Pancreas (tissue), 10 donors: ENCODE data around the gene ZC3HAV1L. TPM values are rescaled to one million over a fixed set of nuclear protein-coding genes. Genes with fewer than 3 reads are reported as not detected.
A peak's percentile ranks its signal among the peaks of the same experiment; 100 is the strongest.
"Not testable (repeated sequence)": the region's sequence is repeated elsewhere in the genome, so short reads cannot be mapped to it uniquely, and the experiment has no call there.

Experiments
- ATAC-seq, 4 donors: fragments of 200-7000 bp; cut with Tn5 transposase; one replicate each; pipeline versions ENCODE4 v1.8.0 to v1.9.1; 2020; ENCODE audit warnings: mild to moderate bottlenecking in 4 of 4, moderate library complexity in 4 of 4
- DNase-seq, 6 donors: peaks; one replicate each; pipeline ENCODE4 v3.0.0-alpha.2; 2020
- FAIRE-seq: peaks from 2 replicates; lab custom pipeline; 2012; peaks lifted over from hg19 to GRCh38; lab: Jason Lieb, UNC
- H3K27ac ChIP-seq, 4 donors: fragments of 200-600 bp; sonication (generic); 1 replicate in 3 of 4; 2 replicates in 1 of 4; pipeline versions ENCODE4 v1.5.0 to v1.8.0; 2020
- H3K27me3 ChIP-seq, 4 donors: fragments of 200-600 bp; one replicate each; pipeline ENCODE4 v1.8.0; 2021
- H3K36me3 ChIP-seq, 3 donors: fragments of 200-600 bp; sonication (generic) in 1 of 3; one replicate each; pipeline versions ENCODE4 v1.5.0 to v1.8.0; 2020 to 2021
- H3K4me1 ChIP-seq, 3 donors: fragments of 200-600 bp; one replicate each; pipeline ENCODE4 v1.8.0; 2021
- H3K4me3 ChIP-seq, 4 donors: fragments of 200-600 bp; sonication (generic) in 2 of 4; one replicate each; pipeline versions ENCODE4 v1.5.0 to v1.8.0; 2020 to 2021
- H3K9me3 ChIP-seq, 4 donors: fragments of 200-600 bp; one replicate each; pipeline ENCODE4 v1.8.0; 2021
- WGBS, 2 donors: extraction: QIAGEN DNeasy Blood & Tissue Kit; methylation state at CpG; one replicate each; pipeline ENCODE4 v1.1.7; 2013; 5-methylcytosine and 5-hydroxymethylcytosine counted together
- intact Hi-C, 3 donors: fragments of 100-400 bp; cut with DNase I; formaldehyde crosslinking; loops; one replicate each; pipeline versions ENCODE4 v1.11.1 to v1.14.2; 2022
- polyA plus RNA-seq, 2 donors: library from polyadenylated mRNA; stranded (reverse); fragments of 200-250 nt; gene quantifications; one replicate each; pipeline ENCODE4 v1.2.3, GENCODE V29; 2013
- total RNA-seq, 6 donors: library from RNA; stranded (reverse); fragmentation: NEBNext Ultra II Directional in 4 of 6; extraction: Animal tissue kit (Norgen Biotek cat#: 25700) in 4 of 6; gene quantifications; one replicate each; pipeline versions ENCODE4 v1.2.1 to v1.2.4, GENCODE V29; 2021 to 2023
- TF ChIP-seq, protein P1 (sequence below), 4 donors: fragments of 200-600 bp; sonication (generic) in 3 of 4; IDR thresholded peaks; one replicate each; pipeline versions ENCODE4 v1.5.0 to v1.8.0; 2021; ENCODE audit warnings: antibody characterized with exemption in 4 of 4
- donor health status: healthy with polysubstance abuse.
- donor health status: DM: no; HTN: no; CAD: no; lungs with moderate emphysema.
- donor health status: DM: no; HTN: no; CAD: no.
- donor health status: control.
- donor health status: control.
- donor health status: Bipolar disorder and iron deficiency.
- donor health status: DM: yes; HTN: yes; CAD: no.
- donor health status: DM: no; HTN: no; CAD: no.
- donor health status: DM: no; HTN: no; CAD: no.
- donor health status: DM: yes; HTN: yes; CAD: no.

Gene ZC3HAV1L
- total and polyA plus RNA-seq, 8 donors: 0.87 to 5.7 (median 2.0) TPM

DNA sequence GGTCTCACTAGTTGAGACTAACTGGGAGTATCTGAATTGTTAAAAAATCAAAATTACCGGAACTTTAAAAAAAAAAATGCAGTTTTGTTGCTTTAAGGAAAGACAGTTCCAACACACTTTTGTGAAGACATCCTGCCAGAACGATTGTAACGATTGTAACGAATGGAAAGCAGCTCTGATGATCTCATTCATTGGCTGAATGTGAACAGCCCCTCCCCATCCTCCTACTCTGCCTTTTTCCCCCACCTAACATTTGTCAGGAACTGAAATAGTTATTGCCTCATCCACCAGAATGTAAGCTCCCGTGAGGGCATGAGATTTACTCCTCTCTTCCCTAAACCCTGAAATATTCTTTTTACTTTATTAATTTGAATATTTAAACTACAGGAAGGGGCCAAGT, 23.1 kb upstream of the ZC3HAV1L start:
- H3K36me3 ChIP-seq: peaks cover 0 to 26% (median 0%) of the 10 kb centered on the region in 3 donors
- no peak overlapping the region for H3K4me3 ChIP-seq
- no peaks in the 10 kb centered on the region for H3K4me1 ChIP-seq
- H3K9me3 ChIP-seq: no peaks in the 10 kb centered on the region
- TF ChIP-seq, protein P1, sequence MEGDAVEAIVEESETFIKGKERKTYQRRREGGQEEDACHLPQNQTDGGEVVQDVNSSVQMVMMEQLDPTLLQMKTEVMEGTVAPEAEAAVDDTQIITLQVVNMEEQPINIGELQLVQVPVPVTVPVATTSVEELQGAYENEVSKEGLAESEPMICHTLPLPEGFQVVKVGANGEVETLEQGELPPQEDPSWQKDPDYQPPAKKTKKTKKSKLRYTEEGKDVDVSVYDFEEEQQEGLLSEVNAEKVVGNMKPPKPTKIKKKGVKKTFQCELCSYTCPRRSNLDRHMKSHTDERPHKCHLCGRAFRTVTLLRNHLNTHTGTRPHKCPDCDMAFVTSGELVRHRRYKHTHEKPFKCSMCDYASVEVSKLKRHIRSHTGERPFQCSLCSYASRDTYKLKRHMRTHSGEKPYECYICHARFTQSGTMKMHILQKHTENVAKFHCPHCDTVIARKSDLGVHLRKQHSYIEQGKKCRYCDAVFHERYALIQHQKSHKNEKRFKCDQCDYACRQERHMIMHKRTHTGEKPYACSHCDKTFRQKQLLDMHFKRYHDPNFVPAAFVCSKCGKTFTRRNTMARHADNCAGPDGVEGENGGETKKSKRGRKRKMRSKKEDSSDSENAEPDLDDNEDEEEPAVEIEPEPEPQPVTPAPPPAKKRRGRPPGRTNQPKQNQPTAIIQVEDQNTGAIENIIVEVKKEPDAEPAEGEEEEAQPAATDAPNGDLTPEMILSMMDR (IDR thresholded peaks at IDR 0.05): no peak
- no peak for DNase-seq
- intact Hi-C loops: no loop called here
- H3K27me3 ChIP-seq: no peaks in the 10 kb centered on the region
- 73 to 80% methylated on average over 5 of the region's 5 CpGs for WGBS, 2 donors
- ATAC-seq: peak in 1 of 4 donors; percentile 40
- H3K27ac ChIP-seq: no peak overlapping the region
- FAIRE-seq: no peak

- H3K27ac ChIP-seq: no peak overlapping the region
- 98 to 100% methylated on average over 1 of the region's 1 CpG for WGBS, 2 donors
- H3K36me3 ChIP-seq: peaks cover 0 to 33% (median 0%) of the 10 kb centered on the region in 3 donors
- intact Hi-C loops: no loop called here
- TF ChIP-seq, protein P1 (IDR thresholded peaks at IDR 0.05): no peak
- DNase-seq (no peak), FAIRE-seq (no peak), ATAC-seq (no peak)
- H3K4me3 ChIP-seq: no peak overlapping the region
- H3K4me1 ChIP-seq: no peaks in the 10 kb centered on the region
- no peaks in the 10 kb centered on the region for H3K27me3 ChIP-seq
- H3K9me3 ChIP-seq: no peaks in the 10 kb centered on the region
Measured at GRCh38 chr7:139055674-139056073, 19.8 kb upstream of the ZC3HAV1L start.

GRCh38 chr7:139054656-139055055, 18.8 kb upstream of the ZC3HAV1L start:
- H3K4me1 ChIP-seq, H3K4me3 ChIP-seq, H3K27ac ChIP-seq, DNase-seq, H3K27me3 ChIP-seq, H3K9me3 ChIP-seq, ATAC-seq, intact Hi-C loops, FAIRE-seq: not testable (repeated sequence)
- H3K36me3 ChIP-seq: peaks cover 0 to 26% (median 0%) of the 10 kb centered on the region in 3 donors
- 96% methylated on average over 14 of the region's 14 CpGs for WGBS, 2 donors

- WGBS, 2 donors: 73 to 80% methylated on average over 2 of the region's 2 CpGs
- intact Hi-C loops: no loop called here
- peaks cover 0 to 30% (median 0%) of the 10 kb centered on the region in 3 donors for H3K36me3 ChIP-seq
- H3K9me3 ChIP-seq: no peaks in the 10 kb centered on the region
- no peaks in the 10 kb centered on the region for H3K27me3 ChIP-seq
- no peak overlapping the region for H3K27ac ChIP-seq
- DNase-seq: no peak
- ATAC-seq: no peak
- FAIRE-seq: no peak
- TF ChIP-seq, protein P1 (IDR thresholded peaks at IDR 0.05): no peak
- no peaks in the 10 kb centered on the region for H3K4me1 ChIP-seq
- H3K4me3 ChIP-seq: no peak overlapping the region
Measured at GRCh38 chr7:139054101-139054500, 18.3 kb upstream of the ZC3HAV1L start.

GRCh38 chr7:139051655-139052054, 15.8 kb upstream of the ZC3HAV1L start:
- Histone ChIP-seq H3K27ac (no peak overlapping the region), H3K4me1 (no peaks in the 10 kb centered on the region), H3K36me3 (peaks cover 0 to 30% (median 0%) of the 10 kb centered on the region in 3 donors), H3K4me3 (no peak overlapping the region), H3K9me3 (no peaks in the 10 kb centered on the region), H3K27me3 (no peaks in the 10 kb centered on the region)
- no peak for ATAC-seq
- no peak for FAIRE-seq
- intact Hi-C loops: no loop called here
- TF ChIP-seq, protein P1 (IDR thresholded peaks at IDR 0.05): no peak
- DNase-seq: no peak
